ENCODE data around the gene FLG. TPM values are rescaled to one million over a fixed set of nuclear protein-coding genes. Genes with fewer than 3 reads are reported as not detected.
"Not testable (repeated sequence)": the region's sequence is repeated elsewhere in the genome, so short reads cannot be mapped to it uniquely, and the experiment has no call there.

Gene FLG
- total RNA-seq, 1 donor from 2014 or later = 10.9 TPM

DNA sequence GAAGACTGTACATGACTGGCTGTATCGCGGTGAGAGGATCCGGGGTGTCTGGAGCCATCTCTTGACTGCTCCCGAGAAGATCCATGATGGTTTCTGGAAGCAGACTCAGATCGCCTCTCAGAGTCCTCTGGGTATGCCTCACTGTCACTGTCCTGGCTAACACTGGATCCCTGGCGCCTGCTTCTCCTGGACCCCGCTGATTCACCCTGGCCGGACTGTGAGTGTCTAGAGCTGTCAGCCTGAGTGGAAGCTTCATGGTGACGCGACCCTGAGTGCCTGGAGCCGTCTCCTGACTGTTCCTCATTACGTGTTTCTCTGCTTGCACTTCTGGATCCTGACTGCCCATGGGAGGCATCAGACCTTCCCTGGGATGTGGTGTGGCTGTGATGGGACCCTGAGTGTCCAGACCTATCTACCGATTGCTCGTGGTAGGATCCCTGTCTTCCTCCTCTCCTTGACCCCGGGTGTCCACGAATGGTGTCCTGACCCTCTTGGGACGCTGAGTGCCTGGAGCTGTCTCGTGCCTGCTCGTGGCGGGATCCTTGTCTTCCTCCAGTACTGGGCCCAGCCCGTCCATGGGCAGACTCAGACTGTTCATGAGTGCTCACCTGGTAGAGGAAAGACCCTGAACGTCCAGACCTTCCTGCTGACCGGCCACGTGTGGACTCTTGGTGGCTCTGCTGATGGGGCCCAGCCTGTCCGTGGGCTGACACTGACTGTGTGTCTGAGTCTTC lies 21.7 kb downstream of the FLG start:
- not testable (repeated sequence) for DNase-seq (ENCODE audit: low read depth)

DNA sequence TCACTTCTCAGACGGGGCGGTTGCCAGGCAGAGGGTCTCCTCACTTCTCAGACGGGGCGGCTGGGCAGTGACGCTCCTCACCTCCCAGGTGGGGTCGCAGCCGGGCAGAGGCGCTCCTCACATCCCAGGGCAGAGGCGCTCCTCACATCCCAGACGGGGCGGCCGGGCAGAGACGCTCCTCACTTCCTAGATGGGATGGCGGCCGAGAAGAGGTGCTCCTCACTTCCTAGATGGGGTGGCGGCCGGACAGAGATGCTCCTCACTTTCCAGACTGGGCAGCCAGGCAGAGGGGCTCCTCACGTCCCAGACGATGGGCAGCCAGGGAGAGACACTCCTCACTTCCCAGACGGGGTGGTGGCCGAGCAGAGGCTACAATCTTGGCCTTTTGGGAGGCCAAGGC lies 68.6 kb downstream of the FLG start:
- DNase-seq (ENCODE audit: low read depth) = not testable (repeated sequence)

Other genes starting within 250 kb of the FLG start
- gene TCHHL1, start 236.2 kb downstream of the FLG start, total RNA-seq = not detected in 2 replicates
- gene TCHH, start 209.8 kb downstream of the FLG start, total RNA-seq = 0.10 TPM in 1 of 2 replicates, not detected in the other
- 0.10 TPM in 1 of 2 replicates, not detected in the other for gene RPTN, start 166.0 kb downstream of the FLG start, total RNA-seq
- under 0.01 TPM in 2 replicates for gene HRNR, start 101.0 kb downstream of the FLG start, total RNA-seq
- gene FLG2, start 34.8 kb upstream of the FLG start, total RNA-seq = not detected in 2 replicates
- not detected in 2 replicates for gene CRNN, start 89.0 kb upstream of the FLG start, total RNA-seq
- gene LCE5A, start 185.6 kb upstream of the FLG start, total RNA-seq = not detected in 2 replicates
- gene CRCT1, start 189.2 kb upstream of the FLG start, total RNA-seq = not detected in 2 replicates
- not detected in 2 replicates for gene LCE3E, start 241.5 kb upstream of the FLG start, total RNA-seq